Activated naive CD4-positive, alpha-beta T cell treated with anti-CD3 and anti-CD28 coated beads, Interleukin-2, amount 50 U/mL, for 16 hours (primary cell): ENCODE data around the gene MREG.
"Not testable (repeated sequence)": the region's sequence is repeated elsewhere in the genome, so short reads cannot be mapped to it uniquely, and the experiment has no call there.

Experiments
- DNase-seq: peaks from one replicate; pipeline ENCODE4 v3.0.0-alpha.2; 2020

MREG gene

DNA sequence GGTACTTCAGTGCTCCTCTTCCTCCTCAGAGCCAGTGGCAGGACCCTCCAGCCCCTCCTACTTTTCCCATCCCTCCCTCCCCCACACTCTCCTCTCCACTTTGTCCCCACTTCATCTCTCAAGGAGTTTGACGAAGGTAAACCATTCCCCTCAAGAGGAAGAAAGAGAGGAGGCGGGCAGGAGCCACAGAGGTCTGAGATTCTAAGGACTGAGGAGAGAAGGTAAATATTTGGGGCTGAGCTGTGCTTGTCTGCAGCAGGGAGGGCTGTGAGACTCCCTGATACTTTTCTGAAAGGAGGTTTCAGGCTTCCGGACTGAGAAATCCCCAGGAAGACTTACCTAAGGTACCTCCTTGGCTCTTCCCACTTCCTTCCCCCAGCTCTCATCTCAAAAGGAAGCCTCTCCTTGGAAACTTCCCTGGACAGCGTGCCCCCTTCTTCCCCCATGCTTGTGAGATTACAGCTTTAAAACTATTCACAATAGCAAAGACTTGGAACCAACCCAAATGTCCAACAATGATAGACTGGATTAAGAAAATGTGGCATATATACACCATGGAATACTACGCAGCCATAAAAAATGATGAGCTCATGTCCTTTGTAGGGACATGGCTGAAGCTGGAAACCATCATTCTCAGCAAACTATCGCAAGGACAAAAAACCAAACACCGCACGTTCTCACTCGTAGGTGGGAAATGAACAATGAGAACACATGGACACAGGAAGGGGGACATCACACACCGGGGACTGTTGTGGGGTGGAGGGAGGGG lies 55.8 kb downstream of the MREG start:
- not testable (repeated sequence) for DNase-seq

GRCh38 chr2:215952860-215953637 lies 60.3 kb downstream of the MREG start:
- no peak for DNase-seq

DNA sequence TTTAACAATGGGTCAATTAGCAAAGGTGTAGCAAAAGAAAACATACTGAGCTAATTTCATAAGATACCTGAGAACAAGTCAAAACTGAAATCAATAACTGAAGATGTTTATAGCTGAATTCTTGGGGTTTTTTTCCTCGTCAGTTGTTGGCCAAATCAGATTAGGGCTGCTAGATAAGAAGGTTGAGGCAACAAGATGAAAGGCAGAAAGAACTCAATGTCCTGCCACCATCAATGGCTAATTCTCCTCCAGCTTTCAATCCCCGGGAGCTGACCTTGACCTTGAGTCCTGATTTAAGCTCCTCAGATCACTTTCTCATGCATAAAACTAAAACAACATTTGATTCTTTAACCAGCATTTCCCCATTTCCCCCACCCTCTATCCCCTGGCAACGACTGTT lies 61.8 kb downstream of the MREG start:
- no peak for DNase-seq

DNA sequence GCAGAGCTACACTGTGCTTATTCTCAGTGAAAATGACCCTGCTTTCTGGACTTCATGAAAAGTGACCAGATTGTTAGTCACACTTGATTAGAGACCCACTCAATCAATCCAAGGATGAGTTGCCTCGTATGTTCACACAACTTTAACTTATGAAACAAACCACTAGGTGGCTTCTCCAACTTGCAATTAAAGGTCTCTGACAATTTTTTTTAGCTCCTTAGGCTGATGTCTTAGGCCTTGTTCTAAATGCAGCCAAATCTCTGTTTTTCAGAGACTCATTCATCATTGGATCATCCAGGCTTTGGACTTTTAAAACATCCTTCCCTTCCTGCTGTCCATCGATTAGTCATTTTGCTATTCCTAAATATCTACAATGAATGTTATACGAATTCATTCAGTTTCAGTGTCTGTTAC lies 63.4 kb downstream of the MREG start:
- no peak for DNase-seq

DNA sequence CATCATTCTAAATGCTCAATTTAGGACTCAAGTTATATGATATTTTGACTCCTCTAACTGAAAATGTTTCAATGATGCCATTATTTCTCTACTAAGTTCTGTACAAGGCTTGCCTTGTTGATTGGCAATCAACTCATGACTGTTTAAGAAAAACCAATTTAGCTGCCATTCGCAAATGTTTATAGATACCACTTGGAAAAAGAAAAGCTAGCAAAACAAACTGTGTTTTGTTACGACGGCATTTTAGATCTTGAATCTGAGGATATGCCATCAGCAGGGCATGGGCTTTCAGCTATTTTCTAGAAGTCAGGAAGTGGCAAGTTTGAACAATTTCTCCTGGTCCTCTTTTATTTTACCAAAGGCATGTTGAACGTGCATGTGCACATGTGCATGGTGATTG lies 65.3 kb downstream of the MREG start:
- DNase-seq: no peak

DNA sequence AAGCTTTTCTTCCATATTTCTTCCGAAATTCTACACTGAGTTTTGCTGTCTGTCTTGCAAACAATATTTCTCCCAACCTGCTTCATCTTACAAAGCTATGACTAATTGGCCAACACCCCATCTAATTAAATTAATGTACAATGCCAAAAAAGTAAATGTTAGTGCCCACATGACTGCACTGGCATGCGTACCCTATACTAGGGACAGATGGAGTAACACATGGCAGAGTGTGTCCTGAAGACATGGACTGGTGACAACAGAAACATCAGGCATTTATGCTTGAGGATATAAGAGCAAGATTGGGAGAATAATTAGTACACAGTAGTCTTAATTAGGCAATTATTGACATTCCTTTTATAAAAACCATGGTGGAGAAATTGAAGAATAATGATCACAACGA lies 66.8 kb downstream of the MREG start:
- DNase-seq: no peak

- DNase-seq: no peak
Observed at GRCh38 chr2:215942194-215942593, 71.2 kb downstream of the MREG start.

DNA sequence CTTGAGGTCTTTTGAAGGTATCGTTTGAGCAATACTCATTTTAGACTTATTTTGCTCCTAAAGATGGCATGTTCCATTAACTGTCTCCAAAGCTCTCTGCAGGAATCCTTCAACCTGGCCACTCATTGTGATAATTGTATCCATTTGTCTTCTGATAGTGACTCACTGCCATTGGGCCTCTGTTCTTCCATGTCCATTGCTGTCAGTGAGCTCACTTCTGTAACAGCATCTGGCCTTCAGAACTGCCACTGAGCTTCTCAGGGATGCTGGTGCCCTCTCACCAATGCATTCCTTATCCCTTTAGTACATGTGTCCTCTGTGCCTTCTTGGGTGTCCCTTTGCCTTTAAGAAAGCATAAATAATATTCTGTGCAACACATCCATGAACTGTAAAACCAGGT lies 71.6 kb downstream of the MREG start:
- no peak for DNase-seq

GRCh38 chr2:215940645-215941184 lies 72.6 kb downstream of the MREG start:
- DNase-seq: no peak

GRCh38 chr2:215937190-215937589 lies 76.2 kb downstream of the MREG start:
- no peak for DNase-seq

GRCh38 chr2:215933151-215933550 lies 80.2 kb downstream of the MREG start:
- no peak for DNase-seq

DNA sequence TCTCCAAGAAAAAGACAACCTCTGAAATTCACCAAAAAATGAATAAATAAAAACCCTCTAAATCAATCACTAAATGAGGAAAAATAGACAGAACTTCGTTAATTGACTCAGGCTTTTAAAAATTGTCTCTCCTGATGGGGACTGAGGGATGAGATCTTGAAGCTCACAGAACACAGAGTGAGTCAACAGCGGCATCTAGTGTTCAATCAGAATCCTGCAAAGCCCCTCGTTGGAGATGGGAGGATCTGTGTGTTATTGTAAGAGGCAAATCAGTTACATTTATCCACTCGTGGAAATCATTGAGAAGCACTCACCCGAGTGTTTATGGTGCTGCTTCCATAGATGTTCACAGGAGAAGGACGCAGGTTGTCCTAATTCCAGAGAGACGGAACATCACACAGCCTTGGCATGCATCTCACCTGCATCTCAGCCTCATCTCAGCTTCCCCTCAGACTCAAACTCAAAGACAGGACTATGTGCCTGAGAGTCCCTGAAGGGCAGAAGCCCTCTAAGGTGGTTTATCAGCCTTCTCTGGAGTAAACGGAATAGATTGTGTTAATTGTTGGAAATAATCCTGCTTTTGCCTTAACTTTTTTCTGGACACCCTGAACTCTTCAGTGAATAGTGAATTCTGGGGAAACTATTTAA lies 82.0 kb downstream of the MREG start:
- DNase-seq: peak; percentile 37

- DNase-seq: no peak
Observed at GRCh38 chr2:215930505-215931253, 82.7 kb downstream of the MREG start.

- no peak for DNase-seq
Observed at GRCh38 chr2:215929602-215930335, 83.6 kb downstream of the MREG start.

DNA sequence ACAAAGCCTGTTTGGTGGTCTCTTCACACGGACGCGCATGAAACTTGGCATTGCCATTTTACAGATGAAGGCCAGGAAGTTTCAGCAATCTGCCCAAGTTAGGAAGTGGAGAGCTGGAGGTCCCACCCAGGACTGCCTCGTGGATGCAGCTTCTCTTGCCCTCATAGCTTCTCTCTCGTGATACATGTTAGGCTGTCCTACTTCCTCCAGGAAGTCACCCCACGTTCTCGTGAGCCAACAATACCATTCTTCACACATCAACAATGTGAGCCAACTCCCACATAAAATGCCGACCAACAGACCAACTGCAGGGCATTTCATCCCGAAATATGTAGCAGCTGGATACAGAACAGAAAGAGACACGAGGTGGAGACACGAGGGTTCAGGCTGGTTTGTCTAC lies 85.3 kb downstream of the MREG start:
- DNase-seq: no peak

DNA sequence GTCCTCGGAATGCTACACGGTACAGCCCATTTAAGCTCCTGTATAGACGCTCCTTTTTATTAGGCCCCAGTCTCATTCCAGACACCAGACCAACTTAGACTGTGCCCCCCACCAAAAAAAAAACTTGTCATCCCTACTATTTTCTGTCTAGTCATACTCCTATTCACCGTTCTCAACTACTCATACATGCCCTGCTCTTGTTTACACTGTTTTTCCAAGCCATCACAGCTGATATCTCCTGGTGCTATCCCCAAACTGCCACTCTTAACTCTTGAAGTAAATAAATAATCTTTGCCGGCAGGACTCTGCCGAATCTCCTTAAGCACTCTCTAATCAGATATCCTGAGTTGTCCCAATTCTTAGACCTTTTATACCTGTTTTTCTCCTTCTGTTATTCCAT lies 86.4 kb downstream of the MREG start:
- DNase-seq: not testable (repeated sequence)

DNA sequence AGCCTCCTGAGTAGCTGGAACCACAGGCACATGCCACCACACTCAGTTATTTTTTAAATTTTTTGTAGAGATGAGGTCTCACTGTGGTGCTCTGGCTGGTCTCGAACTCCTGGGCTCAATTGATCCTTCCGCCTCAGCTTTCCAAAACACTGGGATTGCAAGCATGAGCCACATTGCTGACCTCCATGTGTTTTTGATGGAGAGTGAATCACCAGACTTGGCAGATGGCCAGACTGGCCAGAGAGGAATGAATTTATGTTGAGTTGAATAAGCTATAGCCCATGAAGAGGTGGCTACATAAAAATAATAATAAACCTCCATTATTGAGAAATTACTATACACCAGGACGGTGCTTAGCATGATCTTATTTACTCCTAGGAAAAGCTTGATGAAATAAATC lies 91.5 kb downstream of the MREG start:
- no peak for DNase-seq

DNA sequence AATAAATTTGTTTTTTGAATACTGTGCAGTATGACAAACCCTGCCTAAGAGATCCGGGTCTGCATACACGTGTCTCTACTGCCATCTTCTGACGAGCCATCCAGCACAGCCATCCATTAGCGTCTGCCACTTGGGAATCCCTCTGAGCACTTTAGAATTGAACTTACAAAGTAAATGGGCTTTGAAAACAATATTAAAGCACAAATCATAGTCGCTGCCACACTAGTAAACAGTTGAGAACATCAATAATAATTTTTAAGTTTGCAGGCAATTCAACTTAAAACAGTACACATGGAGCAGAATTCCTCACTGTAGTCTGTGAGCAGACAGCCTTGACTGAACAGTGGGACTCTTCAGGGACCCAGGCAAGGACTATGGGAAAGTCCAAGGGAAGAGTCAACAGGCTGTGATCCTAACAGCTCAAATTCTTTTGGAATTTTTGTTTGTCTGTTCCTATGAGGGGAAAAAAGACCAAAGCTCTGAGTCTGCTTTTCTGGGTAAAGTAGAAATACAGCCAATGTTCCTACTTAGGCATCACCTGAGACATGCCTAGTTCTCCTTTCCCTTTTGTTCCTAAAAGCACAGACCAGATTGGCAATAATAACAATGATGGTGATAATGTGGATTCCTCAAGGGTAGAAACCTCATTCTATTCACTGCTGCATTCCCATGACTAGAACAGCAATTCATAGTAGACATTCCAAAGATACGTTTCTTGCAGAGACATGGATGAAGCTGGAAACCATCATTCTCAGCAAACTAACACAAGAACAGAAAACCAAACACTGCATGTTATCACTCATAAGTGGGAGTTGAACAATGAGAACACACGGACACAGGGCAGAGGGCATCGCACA lies 92.9 kb downstream of the MREG start:
- DNase-seq: peak; percentile 51

- no peak for DNase-seq
Observed at GRCh38 chr2:215919624-215920243, 93.6 kb downstream of the MREG start.

DNA sequence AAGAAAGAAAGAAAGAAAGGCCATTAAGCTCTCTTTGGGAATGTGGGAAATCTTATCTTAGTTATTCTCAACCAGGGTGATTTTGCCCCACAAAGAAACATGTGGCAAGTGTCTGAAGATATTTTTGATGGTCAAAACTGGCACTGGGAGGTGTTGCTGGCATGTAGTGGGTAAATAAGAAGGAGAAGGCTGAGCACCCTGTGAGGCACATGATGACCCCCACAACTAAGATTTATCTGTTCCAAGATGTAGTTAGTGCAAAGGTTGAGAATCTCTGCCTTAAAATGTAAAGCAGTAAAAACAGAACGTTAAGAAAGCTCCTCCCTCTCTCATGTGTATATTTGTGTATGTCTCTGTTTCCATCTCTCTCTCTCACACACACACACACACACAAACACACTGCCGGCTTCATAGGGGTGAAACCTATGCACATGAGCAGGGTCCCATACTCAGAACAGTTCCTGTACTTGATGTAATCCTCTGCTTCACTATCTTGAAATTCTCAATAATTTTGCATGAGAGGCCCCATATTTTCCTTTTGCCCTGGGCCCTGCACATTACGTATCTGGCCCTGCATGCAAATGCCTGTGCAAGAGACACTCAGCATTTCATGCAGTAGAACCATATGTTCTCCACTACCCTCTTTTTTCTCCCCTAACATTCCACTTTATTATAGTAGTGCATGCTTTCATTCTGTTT lies 94.3 kb downstream of the MREG start:
- no peak for DNase-seq
